Endothelial cell (in vitro differentiated cells): ENCODE results near the gene MTHFD2. TPM values are rescaled to one million over a fixed set of nuclear protein-coding genes. Genes with fewer than 3 reads are reported as not detected.

ENCODE experiments used
- DNase-seq: peaks from one replicate; pipeline ENCODE4 v3.0.0; 2021; ENCODE audit warnings: low spot score
- H3K27ac Mint-ChIP-seq: one replicate; pipeline ENCODE4 v1.8.0; 2021; ENCODE audit warnings: mixed read lengths, inconsistent platforms; ENCODE audit not compliant: unreplicated experiment
- H3K27me3 Mint-ChIP-seq: one replicate; pipeline ENCODE4 v1.8.0; 2021; ENCODE audit warnings: mild to moderate bottlenecking, moderate library complexity, mixed read lengths, inconsistent platforms; ENCODE audit not compliant: unreplicated experiment
- H3K36me3 Mint-ChIP-seq: one replicate; pipeline ENCODE4 v1.8.0; 2021; ENCODE audit warnings: mild to moderate bottlenecking, low read depth, mixed read lengths, inconsistent platforms; ENCODE audit not compliant: unreplicated experiment
- H3K4me1 Mint-ChIP-seq: one replicate; pipeline ENCODE4 v1.8.0; 2021; ENCODE audit warnings: mild to moderate bottlenecking, mixed read lengths, inconsistent platforms; ENCODE audit not compliant: unreplicated experiment
- H3K4me3 Mint-ChIP-seq: one replicate; pipeline ENCODE4 v1.8.0; 2021; ENCODE audit warnings: mild to moderate bottlenecking, mixed read lengths, inconsistent platforms; ENCODE audit not compliant: unreplicated experiment
- H3K9me3 Mint-ChIP-seq: one replicate; pipeline ENCODE4 v1.8.0; 2021; ENCODE audit warnings: mixed read lengths, inconsistent platforms; ENCODE audit not compliant: unreplicated experiment
- CTCF ChIP-seq: fragments of 200-600 bp; sonication (generic); IDR thresholded peaks from one replicate; pipeline ENCODE4 v1.5.0; 2021; ENCODE audit warnings: antibody characterized with exemption; ENCODE audit not compliant: unreplicated experiment
- total RNA-seq: library from RNA; stranded (reverse); fragmentation: NEBNext Ultra II Directional; extraction: Animal tissue kit (Norgen Biotek cat#: 25700); gene quantifications from one replicate; pipeline ENCODE4 v1.2.1, GENCODE V29; 2021; ENCODE audit not compliant: unreplicated experiment

The MTHFD2 gene
- total RNA-seq, 1 donor from 2014 or later: 20.0 TPM

GRCh38 chr2:74219846-74220486 lies 21.6 kb downstream of the MTHFD2 start:
- DNase-seq: no peak
- Mint-ChIP-seq H3K27ac (no peak overlapping the region), H3K9me3 (no peaks in the 10 kb centered on the region), H3K4me3 (no peak overlapping the region), H3K27me3 (peaks cover 5% of the 10 kb centered on the region), H3K4me1 (no peaks in the 10 kb centered on the region), H3K36me3 (no peaks in the 10 kb centered on the region)
- no peak for TF ChIP-seq CTCF

GRCh38 chr2:74221091-74221490 lies 22.7 kb downstream of the MTHFD2 start:
- no peak for DNase-seq
- Mint-ChIP-seq H3K4me3 (no peak overlapping the region), H3K9me3 (no peaks in the 10 kb centered on the region), H3K36me3 (no peaks in the 10 kb centered on the region), H3K4me1 (no peaks in the 10 kb centered on the region), H3K27me3 (peaks cover 5% of the 10 kb centered on the region), H3K27ac (no peak overlapping the region)
- TF ChIP-seq CTCF: no peak

- no peaks in the 10 kb centered on the region for H3K36me3 Mint-ChIP-seq
- H3K9me3 Mint-ChIP-seq: no peaks in the 10 kb centered on the region
- no peak overlapping the region for H3K4me3 Mint-ChIP-seq
- H3K27me3 Mint-ChIP-seq: peaks cover 5% of the 10 kb centered on the region
- no peaks in the 10 kb centered on the region for H3K4me1 Mint-ChIP-seq
- no peak for TF ChIP-seq CTCF
- H3K27ac Mint-ChIP-seq: no peak overlapping the region
- no peak for DNase-seq
Measured at GRCh38 chr2:74221604-74222299, 23.3 kb downstream of the MTHFD2 start.

- Mint-ChIP-seq H3K9me3 (no peaks in the 10 kb centered on the region), H3K27me3 (peaks cover 5% of the 10 kb centered on the region), H3K27ac (no peak overlapping the region), H3K4me3 (no peak overlapping the region), H3K4me1 (no peaks in the 10 kb centered on the region), H3K36me3 (no peaks in the 10 kb centered on the region)
- no peak for DNase-seq
- TF ChIP-seq CTCF: no peak
Measured at GRCh38 chr2:74222300-74222650, 23.9 kb downstream of the MTHFD2 start.

GRCh38 chr2:74223941-74224770 lies 25.7 kb downstream of the MTHFD2 start:
- Mint-ChIP-seq H3K9me3 (no peaks in the 10 kb centered on the region), H3K4me1 (no peaks in the 10 kb centered on the region), H3K4me3 (no peak overlapping the region), H3K27ac (no peak overlapping the region), H3K36me3 (no peaks in the 10 kb centered on the region), H3K27me3 (peaks cover 7% of the 10 kb centered on the region)
- TF ChIP-seq CTCF: no peak
- no peak for DNase-seq
